ENCODE data around the gene HILPDA. TPM values are rescaled to one million over a fixed set of nuclear protein-coding genes. Genes with fewer than 3 reads are reported as not detected.

Gene HILPDA
- total and polyA plus RNA-seq, 2 experiments from 2014 or later: 18.5 to 26.6 TPM

GRCh38 chr7:128431754-128432153, 23.9 kb upstream of the HILPDA start:
- Histone ChIP-seq H3K27me3 (replicated peaks; ENCODE audit: insufficient read depth) (no peaks in the 10 kb centered on the region), H3F3A (ENCODE audit: insufficient read depth) (no peaks in the 10 kb centered on the region), H3K79me2 (ENCODE audit: insufficient read depth) (no peaks in the 10 kb centered on the region), H4K20me1 (ENCODE audit: insufficient read depth) (no peaks in the 10 kb centered on the region), H3K9me2 (ENCODE audit: insufficient read depth) (no peaks in the 10 kb centered on the region), H3K4me3 (no peak overlapping the region), H3K4me1 (ENCODE audit: insufficient read depth) (no peaks in the 10 kb centered on the region), H3K9me3 (ENCODE audit: low read depth) (no peaks in the 10 kb centered on the region), H3K36me3 (ENCODE audit: low read depth) (no peaks in the 10 kb centered on the region), H3K27ac (no peak overlapping the region), H2AFZ (no peak overlapping the region), H3K9ac (no peak overlapping the region), H3K4me2 (ENCODE audit: unreplicated experiment) (no peak overlapping the region)
- DNase-seq: no peak
- WGBS, 2 experiments (ENCODE audit: low coverage in 1 of 2, low lambda C conversion rate in 2 of 2, missing lambda C conversion rate in 2 of 2): 94 to 96% methylated on average over 2 of the region's 2 CpGs
- TF ChIP-seq EZH2phosphoT487 (IDR thresholded peaks at IDR 0.05; ENCODE audit: insufficient read depth, low read depth) (no peak), EZH2 (IDR thresholded peaks at IDR 0.05; ENCODE audit: insufficient read depth, poor library complexity, severe bottlenecking) (no peak)
- in situ Hi-C loops (cut with MboI): no loop called here

GRCh38 chr7:128434413-128435326, 21.0 kb upstream of the HILPDA start:
- Histone ChIP-seq H3K4me2 (ENCODE audit: unreplicated experiment) (no peak overlapping the region), H3K79me2 (ENCODE audit: insufficient read depth) (no peaks in the 10 kb centered on the region), H3K4me1 (ENCODE audit: insufficient read depth) (no peaks in the 10 kb centered on the region), H3K27me3 (replicated peaks; ENCODE audit: insufficient read depth) (no peaks in the 10 kb centered on the region), H3K9ac (no peak overlapping the region), H3K4me3 (no peak overlapping the region), H3F3A (ENCODE audit: insufficient read depth) (no peaks in the 10 kb centered on the region), H3K36me3 (ENCODE audit: low read depth) (no peaks in the 10 kb centered on the region), H4K20me1 (ENCODE audit: insufficient read depth) (no peaks in the 10 kb centered on the region), H3K9me3 (ENCODE audit: low read depth) (no peaks in the 10 kb centered on the region), H2AFZ (no peak overlapping the region), H3K9me2 (ENCODE audit: insufficient read depth) (no peaks in the 10 kb centered on the region), H3K27ac (no peak overlapping the region)
- in situ Hi-C loops (cut with MboI): no loop called here
- TF ChIP-seq EZH2phosphoT487 (IDR thresholded peaks at IDR 0.05; ENCODE audit: insufficient read depth, low read depth): no peak
- TF ChIP-seq EZH2 (IDR thresholded peaks at IDR 0.05; ENCODE audit: insufficient read depth, poor library complexity, severe bottlenecking): no peak
- 67 to 71% methylated on average over 4 of the region's 4 CpGs for WGBS, 2 experiments (ENCODE audit: low coverage in 1 of 2, low lambda C conversion rate in 2 of 2, missing lambda C conversion rate in 2 of 2)
- no peak for DNase-seq

GRCh38 chr7:128435327-128435686, 20.4 kb upstream of the HILPDA start:
- Histone ChIP-seq H3K9me3 (ENCODE audit: low read depth) (no peaks in the 10 kb centered on the region), H4K20me1 (ENCODE audit: insufficient read depth) (no peaks in the 10 kb centered on the region), H3K9ac (no peak overlapping the region), H3K36me3 (ENCODE audit: low read depth) (no peaks in the 10 kb centered on the region), H3K79me2 (ENCODE audit: insufficient read depth) (no peaks in the 10 kb centered on the region), H3K4me3 (no peak overlapping the region), H3F3A (ENCODE audit: insufficient read depth) (no peaks in the 10 kb centered on the region), H3K4me1 (ENCODE audit: insufficient read depth) (no peaks in the 10 kb centered on the region), H3K9me2 (ENCODE audit: insufficient read depth) (no peaks in the 10 kb centered on the region), H2AFZ (no peak overlapping the region), H3K27me3 (replicated peaks; ENCODE audit: insufficient read depth) (no peaks in the 10 kb centered on the region), H3K27ac (no peak overlapping the region), H3K4me2 (ENCODE audit: unreplicated experiment) (no peak overlapping the region)
- TF ChIP-seq EZH2phosphoT487 (IDR thresholded peaks at IDR 0.05; ENCODE audit: insufficient read depth, low read depth) (no peak), EZH2 (IDR thresholded peaks at IDR 0.05; ENCODE audit: insufficient read depth, poor library complexity, severe bottlenecking) (no peak)
- WGBS, 2 experiments (ENCODE audit: low coverage in 1 of 2, low lambda C conversion rate in 2 of 2, missing lambda C conversion rate in 2 of 2): 96 to 99% methylated on average over 3 of the region's 3 CpGs
- in situ Hi-C loops (cut with MboI): no loop called here
- DNase-seq: no peak

GRCh38 chr7:128437426-128438332, 18.0 kb upstream of the HILPDA start:
- H3K4me1 ChIP-seq (ENCODE audit: insufficient read depth): no peaks in the 10 kb centered on the region
- no peak overlapping the region for H3K9ac ChIP-seq
- H3K27me3 ChIP-seq (replicated peaks; ENCODE audit: insufficient read depth): no peaks in the 10 kb centered on the region
- H3K9me2 ChIP-seq (ENCODE audit: insufficient read depth): no peaks in the 10 kb centered on the region
- no peaks in the 10 kb centered on the region for H3K36me3 ChIP-seq (ENCODE audit: low read depth)
- H3F3A ChIP-seq (ENCODE audit: insufficient read depth): no peaks in the 10 kb centered on the region
- no peak for DNase-seq
- H4K20me1 ChIP-seq (ENCODE audit: insufficient read depth): no peaks in the 10 kb centered on the region
- no peak overlapping the region for H3K4me3 ChIP-seq
- no peak for TF ChIP-seq EZH2phosphoT487 (IDR thresholded peaks at IDR 0.05; ENCODE audit: insufficient read depth, low read depth)
- no peak for TF ChIP-seq EZH2 (IDR thresholded peaks at IDR 0.05; ENCODE audit: insufficient read depth, poor library complexity, severe bottlenecking)
- H2AFZ ChIP-seq: no peak overlapping the region
- in situ Hi-C loops (cut with MboI): no loop called here
- H3K27ac ChIP-seq: no peak overlapping the region
- no peaks in the 10 kb centered on the region for H3K9me3 ChIP-seq (ENCODE audit: low read depth)
- 93 to 95% methylated on average over 8 of the region's 8 CpGs for WGBS, 2 experiments (ENCODE audit: low coverage in 1 of 2, low lambda C conversion rate in 2 of 2, missing lambda C conversion rate in 2 of 2)
- H3K79me2 ChIP-seq (ENCODE audit: insufficient read depth): no peaks in the 10 kb centered on the region
- no peak overlapping the region for H3K4me2 ChIP-seq (ENCODE audit: unreplicated experiment)
